Smooth muscle cell (in vitro differentiated cells): Measurements from ENCODE around the gene SLC29A2. TPM values are rescaled to one million over a fixed set of nuclear protein-coding genes. Genes with fewer than 3 reads are reported as not detected.

Experiments
- DNase-seq: peaks from one replicate; lab custom pipeline; 2025; ENCODE audit not compliant: unreplicated experiment; lab: John Stamatoyannopoulos, UW
- H2AFZ ChIP-seq: fragments of 200-600 bp; sonication (generic); 2 replicates; pipeline ENCODE4 v1.6.0; 2016; ENCODE audit warnings: antibody characterized with exemption, low read depth, mild to moderate bottlenecking
- H3F3A ChIP-seq: fragments of 200-600 bp; sonication (generic); 2 replicates; pipeline ENCODE4 v1.6.0; 2017; ENCODE audit warnings: antibody characterized with exemption, low read depth
- H3K27ac ChIP-seq: fragments of 200-600 bp; sonication (generic); 2 replicates; pipeline ENCODE4 v1.5.1; 2016; ENCODE audit warnings: low read depth, mild to moderate bottlenecking
- H3K27me3 ChIP-seq: fragments of 200-600 bp; sonication (generic); 2 replicates; pipeline ENCODE4 v1.6.1; 2016; ENCODE audit warnings: low read depth, mild to moderate bottlenecking
- H3K36me3 ChIP-seq: fragments of 200-600 bp; sonication (generic); 2 replicates; pipeline ENCODE4 v1.5.1; 2016; ENCODE audit warnings: low read depth
- H3K4me1 ChIP-seq: fragments of 200-600 bp; sonication (generic); 2 replicates; pipeline ENCODE4 v1.5.1; 2016; ENCODE audit warnings: low read depth
- H3K4me2 ChIP-seq: fragments of 200-600 bp; sonication (generic); 2 replicates; pipeline ENCODE4 v1.6.0; 2016; ENCODE audit warnings: mild to moderate bottlenecking
- H3K4me3 ChIP-seq: fragments of 200-600 bp; sonication (generic); 2 replicates; pipeline ENCODE4 v1.5.1; 2016; ENCODE audit warnings: mild to moderate bottlenecking
- H3K79me2 ChIP-seq: fragments of 200-600 bp; sonication (generic); 2 replicates; pipeline ENCODE4 v1.6.0; 2016; ENCODE audit warnings: low read depth, mild to moderate bottlenecking
- H3K9ac ChIP-seq: fragments of 200-600 bp; sonication (generic); 2 replicates; pipeline ENCODE4 v1.6.0; 2016; ENCODE audit warnings: low read depth
- H3K9me3 ChIP-seq: fragments of 200-600 bp; sonication (generic); replicated peaks from 2 replicates; pipeline ENCODE4 v1.5.1; 2016; ENCODE audit warnings: low read depth
- H4K20me1 ChIP-seq: fragments of 200-600 bp; sonication (generic); 2 replicates; pipeline ENCODE4 v1.6.0; 2016; ENCODE audit warnings: low read depth
- WGBS: methylation state at CpG from one replicate; pipeline ENCODE4 v1.1.7; 2016; ENCODE audit warnings: low lambda C conversion rate; 5-methylcytosine and 5-hydroxymethylcytosine counted together
- polyA plus RNA-seq: library from polyadenylated mRNA; unstranded; fragments of >200 nt; fragmentation: Nextera tagmentation; extraction: Ambion mirVana; gene quantifications from 2 replicates; pipeline ENCODE4 v1.2.1, GENCODE V29; 2016
- total RNA-seq: library from RNA; depleted of rRNA; stranded (reverse); fragments of >200 nt; gene quantifications from 2 replicates; pipeline ENCODE4 v1.2.3, GENCODE V29; 2014
- TF ChIP-seq, protein P1 (sequence below): fragments of 200-600 bp; sonication (generic); IDR thresholded peaks from 2 replicates; pipeline ENCODE4 v1.5.1; 2017; ENCODE audit warnings: borderline replicate concordance, mild to moderate bottlenecking, antibody characterized with exemption; ENCODE audit not compliant: insufficient read depth, poor library complexity, severe bottlenecking

Gene SLC29A2
- total and polyA plus RNA-seq, 2 experiments from 2014 or later = 3.5 to 8.8 TPM

DNA sequence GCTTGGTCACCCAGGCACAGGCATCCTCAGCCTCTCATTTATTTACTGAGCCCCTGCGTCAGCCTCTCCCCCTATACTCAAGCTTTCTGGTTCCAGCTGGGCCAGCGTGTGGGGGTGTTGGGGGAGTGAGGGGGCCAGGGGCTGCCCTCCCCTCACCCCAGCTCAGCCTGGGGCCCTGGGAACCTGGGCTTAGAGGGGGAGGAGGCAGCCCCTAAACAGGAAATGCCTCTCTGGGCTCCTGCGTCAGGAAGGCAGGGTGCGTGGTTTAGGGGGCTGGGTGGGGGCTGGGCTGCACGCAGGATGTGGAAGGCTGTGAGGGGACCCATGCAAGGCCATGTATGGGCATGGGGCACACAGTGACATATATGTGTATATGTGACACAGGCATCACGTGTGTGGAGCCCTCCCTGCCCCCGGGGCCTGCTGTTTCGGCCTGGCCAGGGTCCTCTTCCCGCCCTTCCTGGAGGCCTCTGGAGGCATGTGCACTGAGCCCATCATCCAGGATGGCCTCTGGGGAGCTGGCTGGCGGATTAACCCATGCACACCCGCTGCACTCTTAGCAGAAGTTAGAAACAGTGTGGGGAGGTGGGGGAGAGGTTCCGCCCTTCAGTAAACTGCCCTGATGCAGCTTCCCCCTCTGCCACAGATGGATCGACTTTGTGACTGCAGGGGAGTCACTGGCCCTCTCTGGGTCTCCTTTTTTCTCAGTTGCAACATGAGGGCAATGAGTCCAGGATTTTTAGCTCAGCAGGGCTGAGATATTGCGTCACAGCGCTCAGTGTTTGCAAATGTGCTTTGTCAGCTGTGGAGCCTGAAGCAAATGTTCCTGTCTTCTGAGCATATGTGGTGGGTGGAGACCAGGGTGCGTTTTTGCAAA, 53.6 kb downstream of the SLC29A2 start:
- H3K9me3 ChIP-seq = no peaks in the 10 kb centered on the region
- peaks cover 28% of the 10 kb centered on the region for H3K79me2 ChIP-seq
- WGBS = 18% methylated on average over 15 of the region's 16 CpGs
- peaks cover 32% of the 10 kb centered on the region for H3F3A ChIP-seq
- no peak for DNase-seq
- TF ChIP-seq, protein P1, sequence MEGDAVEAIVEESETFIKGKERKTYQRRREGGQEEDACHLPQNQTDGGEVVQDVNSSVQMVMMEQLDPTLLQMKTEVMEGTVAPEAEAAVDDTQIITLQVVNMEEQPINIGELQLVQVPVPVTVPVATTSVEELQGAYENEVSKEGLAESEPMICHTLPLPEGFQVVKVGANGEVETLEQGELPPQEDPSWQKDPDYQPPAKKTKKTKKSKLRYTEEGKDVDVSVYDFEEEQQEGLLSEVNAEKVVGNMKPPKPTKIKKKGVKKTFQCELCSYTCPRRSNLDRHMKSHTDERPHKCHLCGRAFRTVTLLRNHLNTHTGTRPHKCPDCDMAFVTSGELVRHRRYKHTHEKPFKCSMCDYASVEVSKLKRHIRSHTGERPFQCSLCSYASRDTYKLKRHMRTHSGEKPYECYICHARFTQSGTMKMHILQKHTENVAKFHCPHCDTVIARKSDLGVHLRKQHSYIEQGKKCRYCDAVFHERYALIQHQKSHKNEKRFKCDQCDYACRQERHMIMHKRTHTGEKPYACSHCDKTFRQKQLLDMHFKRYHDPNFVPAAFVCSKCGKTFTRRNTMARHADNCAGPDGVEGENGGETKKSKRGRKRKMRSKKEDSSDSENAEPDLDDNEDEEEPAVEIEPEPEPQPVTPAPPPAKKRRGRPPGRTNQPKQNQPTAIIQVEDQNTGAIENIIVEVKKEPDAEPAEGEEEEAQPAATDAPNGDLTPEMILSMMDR = no peak
- no peaks in the 10 kb centered on the region for H3K27me3 ChIP-seq
- peak overlapping the region; percentile 88 for H3K4me2 ChIP-seq
- no peak overlapping the region for H2AFZ ChIP-seq
- peaks cover 42% of the 10 kb centered on the region for H3K4me1 ChIP-seq
- H4K20me1 ChIP-seq = peaks cover 4% of the 10 kb centered on the region
- peak overlapping the region; percentile 97 for H3K27ac ChIP-seq
- peak overlapping the region; percentile 51 for H3K9ac ChIP-seq
- H3K4me3 ChIP-seq = peak overlapping the region; percentile 47
- H3K36me3 ChIP-seq = no peaks in the 10 kb centered on the region

DNA sequence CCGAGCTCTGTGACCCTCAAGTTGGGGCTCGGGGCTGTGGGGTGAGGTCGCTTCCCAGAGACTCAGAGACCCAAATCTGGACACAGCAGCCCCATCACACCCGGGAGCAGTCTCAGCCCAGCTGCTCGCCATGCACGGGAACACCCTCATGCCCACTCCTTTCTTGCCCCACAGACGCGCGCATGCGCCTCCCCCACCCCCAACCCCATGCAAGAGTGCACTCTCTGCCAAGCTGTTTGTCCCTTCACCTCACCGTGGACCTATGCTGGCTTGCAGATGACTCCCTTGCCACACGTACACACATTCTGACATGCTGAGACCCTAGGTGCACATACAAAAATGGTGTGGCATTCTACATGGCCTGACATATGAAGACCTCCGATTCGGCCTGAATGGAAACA, 54.2 kb downstream of the SLC29A2 start:
- Histone ChIP-seq H3F3A (peaks cover 32% of the 10 kb centered on the region), H3K36me3 (no peaks in the 10 kb centered on the region), H3K27ac (peak overlapping the region; percentile 97), H3K79me2 (peaks cover 28% of the 10 kb centered on the region), H2AFZ (no peak overlapping the region), H4K20me1 (peaks cover 4% of the 10 kb centered on the region), H3K27me3 (no peaks in the 10 kb centered on the region), H3K4me3 (peak overlapping the region; percentile 47), H3K4me1 (peaks cover 43% of the 10 kb centered on the region), H3K9ac (peak overlapping the region; percentile 51), H3K4me2 (peak overlapping the region; percentile 88), H3K9me3 (no peaks in the 10 kb centered on the region)
- peak; percentile 72 for DNase-seq
- 23% methylated on average over 9 of the region's 14 CpGs for WGBS
- TF ChIP-seq, protein P1 = no peak

DNA sequence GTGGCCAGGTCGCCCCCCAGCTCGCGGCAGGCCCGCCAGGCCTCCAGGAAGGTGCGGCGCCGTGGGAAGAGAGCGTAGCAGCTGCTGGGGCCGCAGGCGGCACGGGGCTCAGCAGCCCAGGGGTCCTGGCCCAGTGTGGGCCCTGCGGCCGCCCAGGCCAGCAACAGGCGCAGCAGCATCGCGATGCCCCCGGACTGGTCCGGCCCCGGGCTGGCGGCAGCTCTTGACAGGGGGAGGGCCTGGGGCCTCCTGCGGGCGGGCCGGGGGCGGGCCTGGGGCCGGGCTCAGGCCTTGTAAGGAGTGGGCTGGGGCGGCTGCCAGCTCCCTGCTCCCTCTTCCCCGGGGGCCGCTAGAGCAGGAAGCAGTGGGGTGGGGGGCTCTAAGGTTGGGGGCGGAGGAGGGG, 54.7 kb downstream of the SLC29A2 start, which contains the start of gene CD248:
Gene CD248, minus strand, starts transcription at position 196 of the 403 bp plus-strand sequence. Its CDS starts 17 bp downstream, at position 179.
- Histone ChIP-seq H3K79me2 (peaks cover 28% of the 10 kb centered on the region), H3K36me3 (no peaks in the 10 kb centered on the region), H3F3A (peaks cover 32% of the 10 kb centered on the region), H3K27me3 (no peaks in the 10 kb centered on the region), H3K4me2 (peak within 1 kb of the TSS; percentile 88), H4K20me1 (peaks cover 4% of the 10 kb centered on the region), H2AFZ (no peak within 1 kb of the TSS), H3K27ac (peak within 1 kb of the TSS; percentile 97), H3K4me3 (peak within 1 kb of the TSS; percentile 47), H3K9ac (peak within 1 kb of the TSS; percentile 51), H3K9me3 (no peaks in the 10 kb centered on the region), H3K4me1 (peaks cover 43% of the 10 kb centered on the region)
- 20% methylated on average over 25 of the region's 29 CpGs for WGBS
- TF ChIP-seq, protein P1 = no peak
- DNase-seq = peak; percentile 72
